Endothelial cell of umbilical vein (primary cell): ENCODE measurements around the gene PNPLA5. TPM values are rescaled to one million over a fixed set of nuclear protein-coding genes. Genes with fewer than 3 reads are reported as not detected.

Experiments used
- BruUV-seq: library from RNA; stranded (reverse); fragments of 400-500 nt; replicated peaks from 2 replicates; lab custom pipeline; 2021; lab: Mats Ljungman, UMichigan
- CTCF ChIA-PET: fragments of 300-600, 350-600 bp; sonication (Branson Sonifier 250); formaldehyde crosslinking; loops from one replicate; lab custom pipeline; 2021; ENCODE audit warnings: antibody characterized with exemption, inconsistent platforms; lab: Charles Lee
- POLR2A ChIA-PET: fragments of 300-600, 350-600 bp; sonication (Branson Sonifier 250); formaldehyde crosslinking; loops from one replicate; lab custom pipeline; 2021; ENCODE audit warnings: antibody characterized with exemption, inconsistent platforms; lab: Charles Lee
- DNase-seq: peaks from one replicate; pipeline ENCODE4 v3.0.0-alpha.2; 2011; ENCODE audit warnings: low read depth, low spot score
- FAIRE-seq: peaks from 2 replicates; lab custom pipeline; 2011; peaks lifted over from hg19 to GRCh38; lab: Jason Lieb, UNC
- H2AFZ ChIP-seq: 2 replicates; pipeline ENCODE4 v1.6.0; 2012; ENCODE audit warnings: low read depth, low read length, control low read depth, inconsistent platforms
- H3K27ac ChIP-seq: 2 replicates; pipeline ENCODE4 v1.5.1; 2011; ENCODE audit warnings: low read depth, mild to moderate bottlenecking, control low read depth, low read length, moderate library complexity; ENCODE audit not compliant: insufficient read depth
- H3K27me3 ChIP-seq, 2 experiments: 2 replicates each; pipeline versions ENCODE4 v1.6.0 to v1.6.1; 2011; ENCODE audit warnings: low read length in 2 of 2, mixed read lengths in 1 of 2; ENCODE audit not compliant: control insufficient read depth in 2 of 2, insufficient read depth in 2 of 2
- H3K36me3 ChIP-seq, 2 experiments: 2 replicates in 1 of 2; 3 replicates in 1 of 2; pipeline ENCODE4 v1.5.1; 2011; ENCODE audit warnings: low read length in 2 of 2, mild to moderate bottlenecking in 1 of 2, moderate library complexity in 1 of 2; ENCODE audit not compliant: control insufficient read depth in 2 of 2, insufficient read depth in 2 of 2; ENCODE audit errors: extremely low read depth in 1 of 2
- H3K4me1 ChIP-seq: 3 replicates; pipeline ENCODE4 v1.5.1; 2011; ENCODE audit warnings: mild to moderate bottlenecking, low read length; ENCODE audit not compliant: control insufficient read depth, insufficient read depth; ENCODE audit errors: extremely low read depth
- H3K4me2 ChIP-seq: 2 replicates; pipeline ENCODE4 v1.6.1; 2011; ENCODE audit warnings: low read length, control low read depth, mixed read lengths; ENCODE audit not compliant: insufficient read depth
- H3K4me3 ChIP-seq, 3 experiments: fragments of 200-600 bp in 1 of 3; sonication (generic), shearing (Covaris generic) in 1 of 3; replicated peaks in 1 of 3; 2 replicates each; pipeline ENCODE4 v1.5.1; 2011 to 2016; ENCODE audit warnings: control low read depth in 3 of 3, low read length in 3 of 3, mild to moderate bottlenecking in 2 of 3, inconsistent platforms in 1 of 3, low read depth in 1 of 3, moderate library complexity in 1 of 3; ENCODE audit not compliant: insufficient read depth in 1 of 3
- H3K79me2 ChIP-seq: 2 replicates; pipeline ENCODE4 v1.6.0; 2012; ENCODE audit warnings: low read length, inconsistent platforms; ENCODE audit not compliant: control insufficient read depth, insufficient read depth
- H3K9ac ChIP-seq: replicated peaks from 2 replicates; pipeline ENCODE3; 2011; ENCODE audit warnings: low read length, control low read depth; ENCODE audit not compliant: insufficient read depth; ENCODE audit errors: extremely low read depth
- H3K9me1 ChIP-seq: replicated peaks from 3 replicates; pipeline ENCODE4 v1.6.0; 2011; ENCODE audit warnings: mild to moderate bottlenecking, low read length; ENCODE audit not compliant: control insufficient read depth, insufficient read depth; ENCODE audit errors: extremely low read depth
- H3K9me3 ChIP-seq: replicated peaks from 2 replicates; pipeline ENCODE4 v1.5.1; 2012; ENCODE audit warnings: low read length, inconsistent platforms; ENCODE audit not compliant: control insufficient read depth, insufficient read depth
- H4K20me1 ChIP-seq: replicated peaks from 2 replicates; pipeline ENCODE3; 2011; ENCODE audit warnings: mild to moderate bottlenecking, low read length; ENCODE audit not compliant: control insufficient read depth, insufficient read depth; ENCODE audit errors: extremely low read depth
- EZH2 ChIP-seq: IDR thresholded peaks from 2 replicates; pipeline ENCODE4 v1.6.1; 2012; ENCODE audit warnings: borderline replicate concordance, low read depth, mild to moderate bottlenecking, moderate library complexity, low read length, inconsistent platforms; ENCODE audit not compliant: severe bottlenecking
- FOS ChIP-seq: IDR thresholded peaks from 2 replicates; pipeline ENCODE4 v1.6.1; 2011; ENCODE audit warnings: mild to moderate bottlenecking, low read length, moderate library complexity, borderline replicate concordance; ENCODE audit not compliant: insufficient read depth
- GATA2 ChIP-seq: IDR thresholded peaks from 2 replicates; pipeline ENCODE4 v1.7.0; 2011; ENCODE audit warnings: low read depth, mild to moderate bottlenecking, moderate library complexity, mixed read lengths, low read length; ENCODE audit not compliant: insufficient read length, insufficient read depth
- JUN ChIP-seq: IDR thresholded peaks from 2 replicates; pipeline ENCODE4 v1.6.1; 2011; ENCODE audit warnings: borderline replicate concordance, low read depth; ENCODE audit not compliant: insufficient read length, insufficient read depth
- MYC ChIP-seq: IDR thresholded peaks from one replicate; pipeline ENCODE4 v1.6.1; 2011; ENCODE audit warnings: mild to moderate bottlenecking, low read depth, low read length
- POLR2A ChIP-seq: IDR thresholded peaks from 2 replicates; pipeline ENCODE4 v1.6.1; 2012; ENCODE audit warnings: low read depth, mild to moderate bottlenecking, control low read depth, low read length
- POLR2AphosphoS5 ChIP-seq: IDR thresholded peaks from 2 replicates; pipeline ENCODE4 v1.6.1; 2012; ENCODE audit warnings: low read depth, mild to moderate bottlenecking, control low read depth, low read length, moderate library complexity; ENCODE audit not compliant: insufficient read depth
- dilution Hi-C: fragments of 300-500 bp; cut with MboI; formaldehyde crosslinking; loops from one replicate; pipeline ENCODE4 v1.15.0; 2019; ENCODE audit warnings: low sequenced_read_pairs; ENCODE audit not compliant: extremely low pct_ligation_motif_present
- intact Hi-C: fragments of 100-400 bp; cut with micrococcal nuclease; formaldehyde crosslinking; loops from one replicate; pipeline ENCODE4 v1.10.0; 2022
- polyA plus RNA-seq, 4 experiments: library from polyadenylated mRNA; depleted of rRNA in 3 of 4; stranded (reverse) in 3 of 4; unstranded in 1 of 4; fragments of >200 nt; gene quantifications; 2 replicates each; pipeline versions ENCODE4 v1.2.1 to v1.2.3, GENCODE V29; 2011 to 2012; ENCODE audit warnings: missing spikeins in 1 of 4
- total RNA-seq: library from RNA; stranded (reverse); gene quantifications from 2 replicates; pipeline ENCODE4 v1.2.3, GENCODE V29; 2021
- TF ChIP-seq, protein P1 (sequence below): IDR thresholded peaks from 2 replicates; pipeline ENCODE4 v1.6.1; 2011; ENCODE audit not compliant: insufficient read depth, insufficient read length
- TF ChIP-seq, protein P2 (sequence below), 2 donors: IDR thresholded peaks; 1 replicate in 1 of 2; 2 replicates in 1 of 2; pipeline ENCODE4 v1.5.1; 2011; ENCODE audit warnings: low read length in 2 of 2, mild to moderate bottlenecking in 2 of 2, moderate library complexity in 2 of 2, control low read depth in 1 of 2, inconsistent platforms in 1 of 2, low read depth in 1 of 2; ENCODE audit not compliant: insufficient read depth in 1 of 2; ENCODE audit errors: extremely low read depth in 1 of 2

The PNPLA5 gene
- total and polyA plus RNA-seq, 2 donors (not counting 3 experiments of a cell fraction or from before 2014, with no cell fraction given) = not detected

DNA sequence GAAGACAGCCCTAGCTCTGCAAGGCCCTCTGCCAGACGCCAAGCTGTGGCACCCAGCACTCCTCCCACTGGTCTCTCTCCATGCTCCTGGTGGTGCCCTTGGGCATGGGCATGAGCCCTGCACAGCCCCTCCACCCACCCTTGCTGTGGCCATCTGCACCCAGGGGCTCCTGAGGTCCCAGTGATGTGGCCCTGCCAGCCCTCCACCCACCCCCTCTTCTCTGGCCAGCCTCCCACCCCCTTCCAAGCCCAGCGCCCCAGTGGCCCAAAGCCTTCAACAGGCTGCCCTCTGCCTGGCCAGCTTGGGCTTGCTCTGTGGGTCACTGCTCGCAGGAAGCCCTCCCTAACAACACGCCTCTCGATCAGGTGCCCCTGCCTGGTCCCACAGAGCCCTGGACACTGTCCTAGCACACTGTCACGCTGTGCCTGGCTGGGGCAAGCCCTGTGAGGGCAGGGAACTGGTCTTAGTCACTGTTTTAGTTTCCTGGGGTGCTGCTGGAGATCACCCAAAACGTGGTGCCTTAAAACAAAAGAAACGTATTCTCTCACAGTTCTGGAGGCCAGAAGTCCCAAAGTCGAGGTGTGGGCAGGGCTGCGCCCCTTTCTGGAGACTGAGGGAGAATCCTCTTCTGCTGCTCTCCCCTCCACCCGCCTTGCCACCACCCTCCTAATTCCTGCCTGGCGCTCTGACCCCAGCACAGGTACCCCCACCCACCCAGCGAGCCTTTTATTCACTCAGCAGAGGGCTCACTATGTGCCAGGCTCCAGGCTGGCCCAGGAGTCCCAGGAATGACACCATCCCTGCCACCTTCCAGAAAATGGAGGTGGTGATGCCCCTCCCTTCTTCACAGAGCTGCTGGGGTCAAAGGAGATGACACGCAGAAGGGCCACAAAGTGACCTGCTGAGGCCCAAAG, 44.2 kb downstream of the PNPLA5 start:
- Histone ChIP-seq H3K4me2 (no peak overlapping the region), H3K9ac (no peak overlapping the region), H4K20me1 (no peaks in the 10 kb centered on the region), H3K4me3 (no peak overlapping the region), H2AFZ (no peak overlapping the region), H3K36me3 (no peaks in the 10 kb centered on the region), H3K9me1 (no peaks in the 10 kb centered on the region), H3K27ac (no peak overlapping the region), H3K79me2 (no peaks in the 10 kb centered on the region), H3K27me3 (no peaks in the 10 kb centered on the region), H3K9me3 (no peaks in the 10 kb centered on the region), H3K4me1 (peaks cover 10% of the 10 kb centered on the region)
- POLR2A ChIA-PET = no interaction called here
- DNase-seq = no peak
- dilution Hi-C loops = no loop called here
- no TSS peak for BruUV-seq
- intact Hi-C loops = no loop called here
- CTCF ChIA-PET = no interaction called here
- TF ChIP-seq JUN (no peak), POLR2A (no peak), POLR2AphosphoS5 (no peak), EZH2 (no peak), GATA2 (no peak), FOS (no peak), MYC (no peak)
- TF ChIP-seq, protein P1, sequence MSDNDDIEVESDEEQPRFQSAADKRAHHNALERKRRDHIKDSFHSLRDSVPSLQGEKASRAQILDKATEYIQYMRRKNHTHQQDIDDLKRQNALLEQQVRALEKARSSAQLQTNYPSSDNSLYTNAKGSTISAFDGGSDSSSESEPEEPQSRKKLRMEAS = no peak
- TF ChIP-seq, protein P2, sequence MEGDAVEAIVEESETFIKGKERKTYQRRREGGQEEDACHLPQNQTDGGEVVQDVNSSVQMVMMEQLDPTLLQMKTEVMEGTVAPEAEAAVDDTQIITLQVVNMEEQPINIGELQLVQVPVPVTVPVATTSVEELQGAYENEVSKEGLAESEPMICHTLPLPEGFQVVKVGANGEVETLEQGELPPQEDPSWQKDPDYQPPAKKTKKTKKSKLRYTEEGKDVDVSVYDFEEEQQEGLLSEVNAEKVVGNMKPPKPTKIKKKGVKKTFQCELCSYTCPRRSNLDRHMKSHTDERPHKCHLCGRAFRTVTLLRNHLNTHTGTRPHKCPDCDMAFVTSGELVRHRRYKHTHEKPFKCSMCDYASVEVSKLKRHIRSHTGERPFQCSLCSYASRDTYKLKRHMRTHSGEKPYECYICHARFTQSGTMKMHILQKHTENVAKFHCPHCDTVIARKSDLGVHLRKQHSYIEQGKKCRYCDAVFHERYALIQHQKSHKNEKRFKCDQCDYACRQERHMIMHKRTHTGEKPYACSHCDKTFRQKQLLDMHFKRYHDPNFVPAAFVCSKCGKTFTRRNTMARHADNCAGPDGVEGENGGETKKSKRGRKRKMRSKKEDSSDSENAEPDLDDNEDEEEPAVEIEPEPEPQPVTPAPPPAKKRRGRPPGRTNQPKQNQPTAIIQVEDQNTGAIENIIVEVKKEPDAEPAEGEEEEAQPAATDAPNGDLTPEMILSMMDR (IDR thresholded peaks at IDR 0.05; ENCODE audit: extremely low read depth in 1 of 2, insufficient read depth in 1 of 2, low read depth in 1 of 2, low read length in 2 of 2) = no peak
- FAIRE-seq = no peak
